Psoas muscle (tissue), 8 donors: Measurements from ENCODE around the gene SETD4. TPM values are rescaled to one million over a fixed set of nuclear protein-coding genes. Genes with fewer than 3 reads are reported as not detected.
"Not testable (repeated sequence)": the region's sequence is repeated elsewhere in the genome, so short reads cannot be mapped to it uniquely, and the experiment has no call there.

Experiments used
- ATAC-seq, 4 donors: fragments of 200-7000 bp; cut with Tn5 transposase; one replicate each; pipeline ENCODE4 v1.9.1; 2020; ENCODE audit warnings: moderate library complexity in 3 of 4, mild to moderate bottlenecking in 2 of 4
- DNase-seq, 2 donors: peaks; one replicate each; pipeline ENCODE4 v3.0.0-alpha.2; 2020
- H3K27ac ChIP-seq: fragments of 200-600 bp; one replicate; pipeline ENCODE4 v1.8.0; 2022
- H3K27me3 ChIP-seq, 3 donors: fragments of 200-600 bp in 1 of 3; one replicate each; pipeline versions ENCODE4 v1.6.1 to v1.8.0; 2013 to 2022; ENCODE audit warnings: low read length in 2 of 3, mild to moderate bottlenecking in 2 of 3, moderate library complexity in 1 of 3; ENCODE audit not compliant: insufficient read depth in 3 of 3
- H3K36me3 ChIP-seq, 2 donors: fragments of 200-600 bp in 1 of 2; one replicate each; pipeline versions ENCODE4 v1.6.1 to v1.8.0; 2013 to 2022; ENCODE audit warnings: low read depth in 1 of 2, mild to moderate bottlenecking in 1 of 2, moderate library complexity in 1 of 2; ENCODE audit not compliant: insufficient read depth in 1 of 2
- H3K4me1 ChIP-seq: fragments of 200-600 bp; one replicate; pipeline ENCODE4 v1.8.0; 2022
- H3K4me3 ChIP-seq: fragments of 200-600 bp; one replicate; pipeline ENCODE4 v1.8.0; 2022; ENCODE audit warnings: mild to moderate bottlenecking
- H3K9me3 ChIP-seq: fragments of 200-600 bp; one replicate; pipeline ENCODE4 v1.8.0; 2022
- WGBS, 3 donors: extraction: QIAGEN DNeasy Blood & Tissue Kit; methylation state at CpG; one replicate each; pipeline versions ENCODE4 v1.1.6 to v1.1.7; 2013; 5-methylcytosine and 5-hydroxymethylcytosine counted together
- intact Hi-C, 2 donors: fragments of 100-400 bp; cut with DNase I; formaldehyde crosslinking; loops; one replicate each; pipeline versions ENCODE4 v1.11.0 to v1.14.2; 2022
- polyA plus RNA-seq, 3 donors: library from polyadenylated mRNA; stranded (reverse); fragments of 200-250 nt; gene quantifications; one replicate each; pipeline ENCODE4 v1.2.3, GENCODE V29; 2013
- total RNA-seq, 4 donors: library from RNA; stranded (reverse); fragmentation: NEBNext Ultra II Directional in 2 of 4; extraction: Animal tissue kit (Norgen Biotek cat#: 25700) in 2 of 4; gene quantifications; one replicate each; pipeline versions ENCODE4 v1.2.1 to v1.2.4, GENCODE V29; 2021 to 2023
- TF ChIP-seq, protein P1 (sequence below): fragments of 200-600 bp; IDR thresholded peaks from one replicate; pipeline ENCODE4 v1.8.0; 2022; ENCODE audit warnings: antibody characterized with exemption
- donor health status: healthy with polysubstance abuse.
- donor health status: DM: no; HTN: no; CAD: no; lungs with moderate emphysema.
- donor health status: Bipolar disorder and iron deficiency.
- donor health status: healthy.
- donor health status: DM: yes; HTN: yes; CAD: no.
- donor health status: DM: no; HTN: no; CAD: no.
- donor health status: DM: no; HTN: no; CAD: no.
- donor health status: DM: yes; HTN: yes; CAD: no.

The SETD4 gene
- total and polyA plus RNA-seq, 7 donors = 6.5 to 17.9 (median 11.6) TPM

DNA sequence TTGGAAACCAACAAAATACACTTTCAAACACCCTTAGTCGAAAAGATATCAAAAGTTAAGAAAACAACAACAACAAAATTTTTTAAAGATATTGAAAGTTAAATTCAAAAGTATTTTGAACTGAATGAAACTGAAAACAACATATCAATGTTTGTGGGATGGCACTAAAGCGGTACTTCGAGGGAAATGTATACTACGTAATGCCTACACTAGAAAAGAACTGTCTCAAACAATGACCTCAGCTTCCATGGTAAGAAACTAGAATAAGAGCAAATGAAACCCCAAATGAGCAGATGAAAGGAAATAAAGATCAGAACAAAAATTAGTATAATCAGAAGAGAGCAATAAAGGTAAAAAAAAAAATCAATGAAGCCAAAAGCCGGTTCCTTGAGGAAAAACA lies 15.6 kb upstream of the SETD4 start:
- TF ChIP-seq, protein P1, sequence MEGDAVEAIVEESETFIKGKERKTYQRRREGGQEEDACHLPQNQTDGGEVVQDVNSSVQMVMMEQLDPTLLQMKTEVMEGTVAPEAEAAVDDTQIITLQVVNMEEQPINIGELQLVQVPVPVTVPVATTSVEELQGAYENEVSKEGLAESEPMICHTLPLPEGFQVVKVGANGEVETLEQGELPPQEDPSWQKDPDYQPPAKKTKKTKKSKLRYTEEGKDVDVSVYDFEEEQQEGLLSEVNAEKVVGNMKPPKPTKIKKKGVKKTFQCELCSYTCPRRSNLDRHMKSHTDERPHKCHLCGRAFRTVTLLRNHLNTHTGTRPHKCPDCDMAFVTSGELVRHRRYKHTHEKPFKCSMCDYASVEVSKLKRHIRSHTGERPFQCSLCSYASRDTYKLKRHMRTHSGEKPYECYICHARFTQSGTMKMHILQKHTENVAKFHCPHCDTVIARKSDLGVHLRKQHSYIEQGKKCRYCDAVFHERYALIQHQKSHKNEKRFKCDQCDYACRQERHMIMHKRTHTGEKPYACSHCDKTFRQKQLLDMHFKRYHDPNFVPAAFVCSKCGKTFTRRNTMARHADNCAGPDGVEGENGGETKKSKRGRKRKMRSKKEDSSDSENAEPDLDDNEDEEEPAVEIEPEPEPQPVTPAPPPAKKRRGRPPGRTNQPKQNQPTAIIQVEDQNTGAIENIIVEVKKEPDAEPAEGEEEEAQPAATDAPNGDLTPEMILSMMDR = no peak
- intact Hi-C loops = no loop called here
- ATAC-seq = no peak
- H3K4me3 ChIP-seq = no peak overlapping the region
- H3K27ac ChIP-seq = no peak overlapping the region
- DNase-seq = no peak
- H3K36me3 ChIP-seq = peaks cover 3 to 30% of the 10 kb centered on the region in 2 donors
- H3K27me3 ChIP-seq = no peaks in the 10 kb centered on the region
- H3K4me1 ChIP-seq = peaks cover 24% of the 10 kb centered on the region
- H3K9me3 ChIP-seq = no peaks in the 10 kb centered on the region
- 88 to 91% (median 89%) methylated on average over 5 of the region's 5 CpGs for WGBS, 3 donors

DNA sequence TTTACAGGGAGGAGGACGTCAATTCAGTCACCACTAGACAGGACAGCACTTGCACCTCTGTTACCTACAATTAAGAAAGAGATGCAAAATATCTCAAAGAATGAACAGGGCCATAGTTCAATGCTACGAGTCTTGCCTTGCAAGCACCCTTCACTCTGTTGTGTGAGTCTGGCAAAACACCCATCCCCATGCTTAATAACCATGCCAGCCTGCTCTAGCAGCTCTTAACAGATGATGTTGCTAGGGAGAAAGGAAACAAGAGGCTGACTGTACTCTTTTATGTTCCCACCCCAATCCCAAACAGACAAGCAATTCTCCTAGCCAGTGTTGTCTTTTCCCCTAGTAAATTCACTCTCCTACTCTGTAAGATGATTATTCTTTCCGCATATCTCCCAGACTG lies 14.8 kb upstream of the SETD4 start:
- intact Hi-C loops = no loop called here
- peaks cover 3 to 30% of the 10 kb centered on the region in 2 donors for H3K36me3 ChIP-seq
- ATAC-seq (no peak), DNase-seq (no peak)
- no peak overlapping the region for H3K4me3 ChIP-seq
- H3K4me1 ChIP-seq = peaks cover 31% of the 10 kb centered on the region
- H3K27me3 ChIP-seq = no peaks in the 10 kb centered on the region
- WGBS, 3 donors = 58 to 68% (median 60%) methylated on average over 3 of the region's 3 CpGs
- TF ChIP-seq, protein P1 = no peak
- H3K9me3 ChIP-seq = no peaks in the 10 kb centered on the region
- no peak overlapping the region for H3K27ac ChIP-seq

DNA sequence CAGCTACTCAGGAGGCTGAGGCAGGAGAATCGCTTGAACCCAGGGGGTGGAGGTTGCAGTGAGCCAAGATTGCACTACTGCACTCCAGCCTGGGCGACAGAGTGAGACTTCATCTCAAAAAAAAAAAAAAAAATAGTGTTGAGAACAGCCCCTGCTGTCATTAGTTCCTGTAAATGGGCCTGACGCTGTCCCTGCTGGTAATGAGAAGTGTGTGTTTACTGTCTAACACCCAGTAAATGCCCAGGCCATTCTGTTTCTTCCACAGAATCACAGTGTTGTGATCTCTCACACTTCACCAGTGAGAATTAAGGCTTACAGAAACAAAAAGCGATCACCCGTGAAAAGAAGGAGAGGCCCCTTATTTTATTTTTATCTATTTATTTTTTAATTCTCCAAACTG lies 13.6 kb upstream of the SETD4 start:
- H3K9me3 ChIP-seq, ATAC-seq, DNase-seq, H3K27ac ChIP-seq, intact Hi-C loops, H3K27me3 ChIP-seq, H3K4me3 ChIP-seq: not testable (repeated sequence)
- peaks cover 3 to 30% of the 10 kb centered on the region in 2 donors for H3K36me3 ChIP-seq
- peaks cover 31% of the 10 kb centered on the region for H3K4me1 ChIP-seq
- 87 to 90% (median 89%) methylated on average over 5 of the region's 5 CpGs for WGBS, 3 donors

DNA sequence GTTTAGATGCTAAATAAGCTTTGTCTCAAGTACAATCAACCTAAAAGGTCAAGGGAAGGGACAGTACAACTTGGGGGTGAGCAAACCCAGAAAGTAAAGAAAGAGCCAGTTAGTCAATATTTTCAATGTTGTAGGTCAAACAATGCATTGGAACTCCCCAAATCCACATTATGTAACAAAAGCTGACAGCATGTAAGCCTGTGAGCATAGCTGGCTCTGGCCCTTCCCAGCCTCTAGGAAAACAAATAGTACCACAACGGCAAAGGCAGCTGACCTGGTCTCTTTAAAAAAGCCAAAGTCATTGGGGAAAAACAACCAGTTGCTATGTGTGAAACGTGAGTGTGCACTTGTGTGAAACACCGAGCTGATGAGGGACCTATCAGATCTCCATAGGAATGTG lies 12.9 kb upstream of the SETD4 start:
- Histone ChIP-seq H3K27ac (no peak overlapping the region), H3K4me1 (peaks cover 31% of the 10 kb centered on the region), H3K27me3 (no peaks in the 10 kb centered on the region), H3K36me3 (peaks cover 3 to 30% of the 10 kb centered on the region in 2 donors), H3K4me3 (no peak overlapping the region), H3K9me3 (no peaks in the 10 kb centered on the region)
- TF ChIP-seq, protein P1 = no peak
- ATAC-seq (no peak), DNase-seq (no peak)
- 15 to 19% (median 17%) methylated on average over 3 of the region's 3 CpGs for WGBS, 3 donors
- intact Hi-C loops = no loop called here

DNA sequence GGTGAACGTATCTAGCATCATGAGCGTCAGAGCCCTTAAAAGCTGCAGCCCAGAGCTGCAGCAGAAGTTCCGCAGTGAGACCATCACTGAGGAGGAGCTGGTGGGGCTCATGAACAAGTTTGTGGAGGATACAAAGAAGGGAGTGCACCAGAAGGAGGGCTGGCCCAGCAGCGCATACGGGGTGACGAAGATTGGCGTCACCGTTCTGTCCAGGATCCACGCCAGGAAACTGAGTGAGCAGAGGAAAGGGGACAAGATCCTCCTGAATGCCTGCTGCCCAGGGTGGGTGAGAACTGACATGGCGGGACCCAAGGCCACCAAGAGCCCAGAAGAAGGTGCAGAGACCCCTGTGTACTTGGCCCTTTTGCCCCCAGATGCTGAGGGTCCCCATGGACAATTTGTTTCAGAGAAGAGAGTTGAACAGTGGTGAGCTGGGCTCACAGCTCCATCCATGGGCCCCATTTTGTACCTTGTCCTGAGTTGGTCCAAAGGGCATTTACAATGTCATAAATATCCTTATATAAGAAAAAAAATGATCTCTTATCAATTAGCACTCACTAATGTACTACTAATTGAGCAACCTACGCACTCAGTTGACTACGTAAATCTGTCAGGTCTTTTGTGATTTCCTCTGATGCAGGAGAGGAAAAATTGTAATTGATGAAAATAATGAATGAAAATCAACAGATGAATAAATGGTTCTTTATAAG lies 12.3 kb upstream of the SETD4 start:
- Histone ChIP-seq H3K27me3 (no peaks in the 10 kb centered on the region), H3K9me3 (no peaks in the 10 kb centered on the region), H3K4me1 (peaks cover 31% of the 10 kb centered on the region), H3K36me3 (peaks cover 3 to 30% of the 10 kb centered on the region in 2 donors), H3K27ac (no peak overlapping the region), H3K4me3 (no peak overlapping the region)
- no peak for DNase-seq
- intact Hi-C loops = no loop called here
- no peak for ATAC-seq
- WGBS, 3 donors = 89 to 95% (median 91%) methylated on average over 12 of the region's 12 CpGs
- TF ChIP-seq, protein P1 = no peak
